ENCODE data around the gene NMNAT2. TPM values are rescaled to one million over a fixed set of nuclear protein-coding genes. Genes with fewer than 3 reads are reported as not detected.

The NMNAT2 gene
- total RNA-seq, 2 donors from 2014 or later, result not detected

DNA sequence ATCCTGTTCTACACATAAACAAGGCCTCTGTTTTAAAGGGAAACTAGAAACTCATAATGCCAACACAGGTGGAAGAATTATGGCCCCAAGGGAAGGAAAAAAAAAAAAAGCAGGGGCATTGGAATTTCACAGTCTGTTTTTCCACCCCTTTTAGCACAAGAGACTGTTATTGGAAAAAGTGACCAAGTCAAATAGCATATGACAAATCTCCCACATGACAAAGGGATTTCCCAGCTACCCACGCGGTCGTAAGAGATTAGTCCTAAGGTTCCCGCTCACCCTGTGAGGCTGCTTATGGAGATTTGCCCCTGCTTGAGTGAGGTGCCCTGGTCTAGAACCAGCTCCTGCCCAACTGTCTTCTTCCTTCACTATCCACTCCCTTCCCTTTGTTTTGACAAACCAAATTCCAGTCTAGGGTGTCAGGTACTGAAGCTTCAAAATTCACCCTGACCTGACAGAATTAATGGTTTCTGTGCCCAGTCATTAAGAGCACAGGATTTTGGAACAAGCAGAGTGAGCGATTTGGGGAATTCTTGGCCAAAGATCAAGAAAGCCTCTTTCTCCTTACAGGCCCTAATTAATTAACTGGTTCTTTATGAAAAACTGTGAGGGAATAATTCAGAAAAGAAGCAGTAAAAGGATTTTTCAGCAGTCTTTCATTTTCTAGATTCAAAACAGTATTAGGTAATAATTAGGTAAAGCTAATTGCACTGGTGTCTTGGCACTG is 107.3 kb downstream of the NMNAT2 start:
- Mint-ChIP-seq H3K36me3 (ENCODE audit: insufficient read depth in 2 of 2) (no peaks in the 10 kb centered on the region), H3K9me3 (no peaks in the 10 kb centered on the region), H3K27ac (peak overlapping the region; percentile 30), H3K4me3 (peak overlapping the region in 1 of 2 donors; percentile 12), H3K4me1 (ENCODE audit: low read depth) (peaks cover 17% of the 10 kb centered on the region), H3K27me3 (ENCODE audit: low read depth) (peaks cover 10% of the 10 kb centered on the region)
- ATAC-seq (replicated peaks in 1 of 2) (peak; percentile 50 to 72), DNase-seq (peak; percentile 13 to 14)

DNA sequence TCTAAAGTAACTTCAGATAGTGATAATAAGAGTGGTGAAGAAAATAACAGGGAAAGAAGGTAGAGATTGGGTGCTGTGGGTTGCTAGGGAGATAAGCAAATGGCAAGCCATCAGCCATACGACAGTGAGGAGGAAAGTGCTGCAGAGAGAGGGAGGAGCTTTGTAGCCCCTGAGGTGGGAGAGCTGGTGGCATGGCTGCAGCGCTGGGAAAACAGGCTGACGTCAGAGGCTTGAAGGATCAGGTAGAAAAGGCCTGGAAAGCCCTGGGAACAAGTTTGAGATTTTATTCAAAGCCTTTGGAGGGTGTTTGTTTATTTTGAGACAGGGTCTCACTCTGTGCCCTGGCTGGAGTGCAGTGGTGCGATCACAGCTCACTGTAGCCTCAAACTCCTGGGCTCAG is 109.5 kb downstream of the NMNAT2 start:
- Mint-ChIP-seq H3K36me3 (ENCODE audit: insufficient read depth in 2 of 2) (no peaks in the 10 kb centered on the region), H3K4me1 (ENCODE audit: low read depth) (peaks cover 17% of the 10 kb centered on the region), H3K4me3 (no peak overlapping the region), H3K27ac (no peak overlapping the region), H3K9me3 (no peaks in the 10 kb centered on the region), H3K27me3 (ENCODE audit: low read depth) (peaks cover 16% of the 10 kb centered on the region)
- ATAC-seq (replicated peaks in 1 of 2) (no peak), DNase-seq (no peak)

DNA sequence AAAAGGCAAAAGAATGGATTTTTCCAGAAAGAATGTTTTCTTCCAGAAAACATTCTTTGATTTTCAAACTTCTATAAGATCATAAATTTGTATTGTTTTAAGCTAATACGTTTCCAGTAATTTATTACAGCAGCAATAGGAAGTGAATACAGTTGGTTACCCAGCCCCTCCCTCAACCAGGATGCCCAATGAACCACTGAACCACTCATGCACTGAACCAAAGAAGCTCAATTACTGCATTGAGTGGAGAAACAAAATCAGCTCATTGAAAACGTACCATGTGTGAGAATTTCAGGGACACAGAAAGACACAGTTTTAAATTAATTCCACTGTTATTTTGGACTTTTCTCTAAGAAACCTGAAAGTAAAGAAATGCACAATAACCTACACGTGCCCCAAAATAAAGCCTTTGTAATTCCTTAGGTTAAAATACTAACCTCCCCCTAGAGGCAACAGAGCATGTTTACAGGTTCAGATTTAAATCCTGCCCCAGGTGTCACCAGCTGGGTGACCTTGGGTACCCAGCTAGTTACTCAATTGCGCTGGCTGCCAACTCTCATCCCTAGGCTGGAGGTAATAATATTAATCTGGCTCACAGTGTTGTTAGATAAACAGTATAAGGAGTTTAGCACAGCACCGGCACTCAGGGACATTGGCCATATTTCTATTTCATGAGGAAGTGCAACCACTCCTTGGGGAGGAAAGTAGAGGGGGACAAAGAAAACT is 111.7 kb downstream of the NMNAT2 start:
- DNase-seq (no peak), ATAC-seq (replicated peaks in 1 of 2) (no peak)
- Mint-ChIP-seq H3K27me3 (ENCODE audit: low read depth) (peaks cover 24% of the 10 kb centered on the region), H3K27ac (no peak overlapping the region), H3K9me3 (no peaks in the 10 kb centered on the region), H3K4me3 (no peak overlapping the region), H3K4me1 (ENCODE audit: low read depth) (peaks cover 12% of the 10 kb centered on the region), H3K36me3 (ENCODE audit: insufficient read depth in 2 of 2) (no peaks in the 10 kb centered on the region)

DNA sequence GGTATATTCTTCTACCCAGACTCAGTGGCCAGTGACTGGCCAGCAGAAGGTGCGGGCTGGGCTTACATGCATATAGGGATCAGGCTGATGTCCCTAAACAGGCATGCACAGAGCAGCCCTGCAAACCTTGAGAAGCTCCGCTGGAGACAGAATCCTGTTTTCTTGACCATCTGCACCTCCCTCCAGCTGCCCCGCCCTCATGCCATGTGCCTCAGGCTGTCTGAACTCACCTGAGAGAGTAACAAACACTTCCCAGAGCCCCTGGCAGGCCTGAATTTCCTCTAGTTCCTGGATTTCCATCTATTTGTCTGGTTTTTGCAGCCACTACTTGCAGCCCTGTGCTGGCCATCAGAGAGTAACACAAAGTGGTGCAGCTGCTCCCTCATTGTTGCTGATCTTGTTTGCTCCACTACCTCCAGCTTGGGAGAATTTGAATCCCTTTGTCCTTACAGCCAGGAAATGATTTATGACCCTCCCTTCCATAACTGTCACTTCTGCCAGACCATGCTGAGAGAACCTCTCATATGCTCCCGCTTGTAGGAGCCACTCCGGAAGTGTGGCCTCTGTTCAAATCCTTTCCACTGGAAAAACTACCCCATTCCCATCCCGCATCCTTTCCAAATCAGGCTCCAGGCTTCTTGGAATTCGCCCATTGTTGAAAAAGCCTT is 113.6 kb downstream of the NMNAT2 start:
- H3K27ac Mint-ChIP-seq, result no peak overlapping the region
- no peak overlapping the region for H3K4me3 Mint-ChIP-seq
- no peaks in the 10 kb centered on the region for H3K4me1 Mint-ChIP-seq (ENCODE audit: low read depth)
- H3K36me3 Mint-ChIP-seq (ENCODE audit: insufficient read depth in 2 of 2), result no peaks in the 10 kb centered on the region
- peaks cover 0 to 2% of the 10 kb centered on the region in 2 donors for H3K9me3 Mint-ChIP-seq
- DNase-seq, result no peak
- ATAC-seq (replicated peaks in 1 of 2), result no peak
- peaks cover 24% of the 10 kb centered on the region for H3K27me3 Mint-ChIP-seq (ENCODE audit: low read depth)

DNA sequence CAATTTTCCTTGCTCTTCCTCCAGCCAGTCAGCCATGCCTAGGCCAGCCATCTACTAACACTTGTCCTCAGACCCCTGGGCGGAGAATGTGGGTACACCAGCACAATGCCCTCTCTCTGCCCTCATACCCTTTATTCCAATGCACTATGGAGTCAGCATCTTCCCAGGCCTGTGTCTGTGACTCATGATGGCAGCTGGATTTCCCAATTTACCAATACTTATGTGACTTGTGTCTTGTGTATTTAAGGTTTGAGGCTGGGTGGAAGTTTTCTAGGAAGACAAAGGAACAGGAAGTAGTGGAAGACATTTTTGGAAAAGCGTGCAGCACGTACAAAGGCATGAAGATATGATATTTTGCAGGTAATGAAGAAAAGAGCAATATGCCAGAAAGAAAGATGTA is 114.3 kb downstream of the NMNAT2 start:
- H3K4me3 Mint-ChIP-seq, result no peak overlapping the region
- no peaks in the 10 kb centered on the region for H3K36me3 Mint-ChIP-seq (ENCODE audit: insufficient read depth in 2 of 2)
- H3K27ac Mint-ChIP-seq, result no peak overlapping the region
- no peaks in the 10 kb centered on the region for H3K4me1 Mint-ChIP-seq (ENCODE audit: low read depth)
- ATAC-seq (replicated peaks in 1 of 2) (no peak), DNase-seq (no peak)
- H3K9me3 Mint-ChIP-seq, result peaks cover 0 to 2% of the 10 kb centered on the region in 2 donors
- H3K27me3 Mint-ChIP-seq (ENCODE audit: low read depth), result peaks cover 24% of the 10 kb centered on the region

DNA sequence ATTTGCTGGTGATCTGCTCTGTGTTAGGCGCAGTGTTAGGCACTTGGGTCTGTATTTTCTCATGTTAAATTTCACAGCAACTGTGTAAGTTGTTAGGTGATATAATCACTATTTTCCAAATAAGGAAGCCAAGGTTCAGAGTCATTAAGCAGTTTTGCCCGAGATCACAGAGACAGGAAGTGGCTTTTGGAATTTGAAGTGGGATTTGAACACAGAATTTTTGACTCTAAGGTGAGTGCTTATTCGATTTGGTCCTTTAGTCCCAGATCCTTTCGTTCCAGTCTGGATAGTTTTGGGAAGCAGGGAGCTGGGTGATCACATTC is 114.9 kb downstream of the NMNAT2 start:
- H3K36me3 Mint-ChIP-seq (ENCODE audit: insufficient read depth in 2 of 2), result no peaks in the 10 kb centered on the region
- no peak overlapping the region for H3K4me3 Mint-ChIP-seq
- peaks cover 0 to 2% of the 10 kb centered on the region in 2 donors for H3K9me3 Mint-ChIP-seq
- no peaks in the 10 kb centered on the region for H3K4me1 Mint-ChIP-seq (ENCODE audit: low read depth)
- peaks cover 20% of the 10 kb centered on the region for H3K27me3 Mint-ChIP-seq (ENCODE audit: low read depth)
- ATAC-seq (replicated peaks in 1 of 2), result no peak
- H3K27ac Mint-ChIP-seq, result no peak overlapping the region
- DNase-seq, result no peak

DNA sequence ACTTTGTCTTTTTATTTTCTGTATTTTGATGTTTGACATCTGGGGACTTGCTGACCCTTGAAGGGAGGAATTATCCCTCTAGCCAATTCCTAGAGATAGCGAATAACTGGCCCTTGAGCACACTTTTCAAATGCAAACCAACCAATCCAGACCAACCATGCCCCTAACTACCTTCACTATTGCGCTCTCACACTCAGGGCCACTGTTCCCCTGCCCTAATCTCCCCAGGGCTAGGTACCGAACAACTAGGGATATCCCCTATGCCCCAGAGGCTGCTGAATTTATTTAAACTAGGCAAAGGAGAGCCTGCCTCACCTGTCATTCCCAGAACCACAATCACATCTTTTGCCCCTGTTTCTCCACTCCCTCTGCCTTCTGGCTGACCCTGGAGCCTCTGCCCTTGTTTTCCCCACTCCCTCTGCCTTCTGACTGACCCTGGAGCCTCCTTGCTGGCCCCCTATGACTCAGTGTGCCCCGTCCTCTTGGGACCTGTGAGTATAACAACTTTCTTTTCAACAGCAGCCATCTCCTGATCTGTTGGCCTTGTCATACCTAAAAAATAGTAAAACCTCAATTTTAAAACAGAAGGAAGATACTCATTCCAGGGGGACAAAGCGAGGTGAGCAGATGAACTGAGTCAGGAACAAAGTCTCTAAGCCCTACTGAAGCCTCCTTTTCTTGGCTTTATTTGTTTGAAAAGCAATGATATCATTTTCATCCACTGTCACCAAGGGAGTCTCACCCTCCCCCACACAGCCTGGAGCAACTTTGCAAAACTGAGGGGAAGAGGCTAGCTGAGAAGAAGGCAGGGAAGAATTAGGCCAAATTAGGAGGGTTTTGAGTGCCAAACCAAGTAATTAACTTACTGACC is 115.5 kb downstream of the NMNAT2 start:
- H3K4me3 Mint-ChIP-seq, result no peak overlapping the region
- DNase-seq (no peak), ATAC-seq (replicated peaks in 1 of 2) (no peak)
- H3K9me3 Mint-ChIP-seq, result peaks cover 0 to 2% of the 10 kb centered on the region in 2 donors
- H3K36me3 Mint-ChIP-seq (ENCODE audit: insufficient read depth in 2 of 2), result no peaks in the 10 kb centered on the region
- H3K4me1 Mint-ChIP-seq (ENCODE audit: low read depth), result no peaks in the 10 kb centered on the region
- H3K27ac Mint-ChIP-seq, result no peak overlapping the region
- H3K27me3 Mint-ChIP-seq (ENCODE audit: low read depth), result peaks cover 14% of the 10 kb centered on the region

DNA sequence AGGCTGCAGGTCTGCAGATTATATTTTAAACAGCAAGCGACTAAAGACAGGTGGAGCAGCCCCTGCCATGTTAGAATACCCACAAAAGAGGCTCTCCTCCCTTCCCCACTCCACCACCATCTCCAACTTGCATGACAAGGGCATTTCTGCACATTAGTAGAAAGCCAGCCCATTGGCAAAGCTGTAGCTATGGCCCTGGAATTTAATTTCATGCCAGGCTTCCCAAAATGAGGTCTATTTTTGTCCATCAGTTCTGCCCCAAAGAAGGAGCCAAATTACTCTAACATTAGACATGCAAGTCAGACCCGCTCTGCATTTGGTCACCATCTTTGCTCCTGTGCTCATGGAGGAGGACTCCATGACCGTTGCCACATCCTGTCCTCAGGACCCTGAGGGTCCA is 116.9 kb downstream of the NMNAT2 start:
- no peak for ATAC-seq (replicated peaks in 1 of 2)
- Mint-ChIP-seq H3K9me3 (peaks cover 0 to 2% of the 10 kb centered on the region in 2 donors), H3K4me1 (ENCODE audit: low read depth) (no peaks in the 10 kb centered on the region), H3K27ac (no peak overlapping the region), H3K4me3 (no peak overlapping the region), H3K27me3 (ENCODE audit: low read depth) (peaks cover 14% of the 10 kb centered on the region), H3K36me3 (ENCODE audit: insufficient read depth in 2 of 2) (no peaks in the 10 kb centered on the region)
- no peak for DNase-seq

DNA sequence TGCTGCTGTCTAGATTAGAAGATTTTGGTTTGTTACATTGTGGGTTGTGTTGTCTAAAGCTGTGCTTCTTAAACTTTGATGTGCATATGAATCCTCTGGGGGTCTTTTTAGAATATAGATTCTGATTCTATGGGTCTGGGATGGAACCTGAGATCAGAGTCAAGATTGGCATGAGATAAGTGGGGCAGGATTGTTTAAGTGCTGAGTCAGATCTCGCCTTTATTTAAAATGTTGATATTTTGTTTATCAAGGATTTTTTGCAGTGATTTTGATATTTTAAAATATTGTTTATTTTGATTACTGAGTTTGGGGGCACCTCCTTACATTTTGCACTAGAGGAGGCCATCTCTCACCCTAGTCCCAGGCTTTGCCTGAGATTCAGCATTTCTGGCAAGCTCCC is 117.4 kb downstream of the NMNAT2 start:
- peaks cover 14% of the 10 kb centered on the region for H3K27me3 Mint-ChIP-seq (ENCODE audit: low read depth)
- H3K36me3 Mint-ChIP-seq (ENCODE audit: insufficient read depth in 2 of 2), result no peaks in the 10 kb centered on the region
- DNase-seq, result no peak
- no peak overlapping the region for H3K4me3 Mint-ChIP-seq
- H3K27ac Mint-ChIP-seq, result no peak overlapping the region
- no peaks in the 10 kb centered on the region for H3K4me1 Mint-ChIP-seq (ENCODE audit: low read depth)
- H3K9me3 Mint-ChIP-seq, result peaks cover 0 to 2% of the 10 kb centered on the region in 2 donors
- ATAC-seq (replicated peaks in 1 of 2), result no peak

DNA sequence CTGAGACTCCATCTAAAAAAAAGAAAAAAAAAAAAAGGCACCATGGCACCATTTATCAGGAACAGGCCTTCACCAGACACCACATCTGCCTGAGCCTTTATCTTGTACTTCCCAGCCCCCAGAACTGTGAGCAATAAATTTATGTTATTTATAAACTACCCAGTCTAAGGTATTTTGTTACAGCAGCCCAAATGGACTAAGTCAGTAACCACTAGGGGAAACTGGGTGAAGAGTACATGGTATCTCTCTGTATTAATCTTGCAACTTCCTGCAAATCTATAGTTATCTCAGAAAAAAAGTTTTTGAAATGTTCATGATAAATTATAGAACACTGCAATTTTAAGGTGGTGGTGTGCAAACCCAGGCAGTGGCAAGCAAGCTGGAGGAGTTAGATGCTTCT is 117.8 kb downstream of the NMNAT2 start:
- Mint-ChIP-seq H3K27me3 (ENCODE audit: low read depth) (peaks cover 14% of the 10 kb centered on the region), H3K9me3 (peaks cover 0 to 2% of the 10 kb centered on the region in 2 donors), H3K4me1 (ENCODE audit: low read depth) (no peaks in the 10 kb centered on the region), H3K4me3 (no peak overlapping the region), H3K27ac (no peak overlapping the region), H3K36me3 (ENCODE audit: insufficient read depth in 2 of 2) (no peaks in the 10 kb centered on the region)
- no peak for ATAC-seq (replicated peaks in 1 of 2)
- no peak for DNase-seq

DNA sequence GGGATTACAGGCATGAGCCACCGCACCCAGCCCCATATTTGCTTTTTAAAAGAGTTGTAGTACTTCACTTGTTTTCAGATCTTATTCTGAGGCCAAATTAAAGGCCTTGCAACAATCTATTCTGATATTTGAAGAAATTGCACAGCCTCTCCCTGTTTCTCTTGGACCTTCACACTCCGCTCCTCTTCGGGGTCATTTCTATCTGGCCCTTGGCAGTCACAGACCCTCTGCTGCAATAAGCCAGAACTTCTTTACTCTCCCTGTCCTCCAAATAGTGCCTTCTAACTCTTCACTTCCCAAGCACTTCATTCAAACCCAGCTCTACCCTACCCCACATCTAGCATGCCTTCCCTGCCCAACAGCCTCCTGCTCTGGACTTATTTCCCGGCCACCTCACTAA is 121.4 kb downstream of the NMNAT2 start:
- Mint-ChIP-seq H3K27me3 (ENCODE audit: low read depth) (peaks cover 4% of the 10 kb centered on the region), H3K9me3 (peaks cover 0 to 2% of the 10 kb centered on the region in 2 donors), H3K4me1 (ENCODE audit: low read depth) (no peaks in the 10 kb centered on the region), H3K27ac (no peak overlapping the region), H3K4me3 (no peak overlapping the region), H3K36me3 (ENCODE audit: insufficient read depth in 2 of 2) (no peaks in the 10 kb centered on the region)
- DNase-seq (no peak), ATAC-seq (replicated peaks in 1 of 2) (no peak)

DNA sequence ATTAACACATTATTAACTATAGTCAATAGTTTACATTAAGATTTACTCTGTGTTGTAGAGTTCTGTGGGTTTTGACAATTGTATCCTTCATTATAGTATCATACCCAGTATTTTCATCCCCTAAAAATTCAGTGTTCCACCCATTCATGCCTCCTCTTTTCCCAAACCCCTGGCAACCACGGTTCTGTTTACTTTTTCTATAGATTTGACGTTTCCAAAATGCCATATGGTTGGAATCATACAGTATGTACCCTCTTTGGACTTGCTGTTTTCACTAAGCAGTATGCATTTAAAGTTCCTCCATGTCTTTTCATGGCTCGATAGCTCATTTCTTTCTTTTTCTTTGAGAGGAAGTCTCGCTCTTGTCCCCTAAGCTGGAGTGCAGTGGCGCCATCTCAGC is 122.7 kb downstream of the NMNAT2 start:
- H3K4me1 Mint-ChIP-seq (ENCODE audit: low read depth), result no peaks in the 10 kb centered on the region
- no peak for ATAC-seq (replicated peaks in 1 of 2)
- H3K36me3 Mint-ChIP-seq (ENCODE audit: insufficient read depth in 2 of 2), result no peaks in the 10 kb centered on the region
- peaks cover 0 to 2% of the 10 kb centered on the region in 2 donors for H3K9me3 Mint-ChIP-seq
- no peak overlapping the region for H3K27ac Mint-ChIP-seq
- H3K27me3 Mint-ChIP-seq (ENCODE audit: low read depth), result no peaks in the 10 kb centered on the region
- no peak overlapping the region for H3K4me3 Mint-ChIP-seq
- DNase-seq, result no peak

DNA sequence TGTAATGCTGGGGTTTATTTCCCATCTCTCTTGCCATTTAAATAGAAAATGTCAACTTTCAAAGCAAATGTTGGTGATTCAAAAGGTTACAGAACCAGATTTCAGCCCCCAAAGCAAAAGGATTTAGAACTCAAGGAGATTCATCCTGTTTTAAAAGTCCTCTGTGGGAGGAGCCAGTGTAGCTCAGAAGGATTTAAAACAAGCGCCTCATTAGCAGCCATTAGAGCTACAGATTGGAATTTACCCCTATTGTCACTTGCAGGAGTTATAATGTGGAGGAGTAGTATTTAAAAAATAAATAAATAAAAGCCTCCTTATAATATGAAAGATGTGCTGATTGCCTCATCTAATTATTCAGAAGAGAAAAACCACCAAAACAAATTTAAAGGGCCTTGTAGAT is 124.3 kb downstream of the NMNAT2 start:
- DNase-seq (no peak), ATAC-seq (replicated peaks in 1 of 2) (no peak)
- H3K4me3 Mint-ChIP-seq, result no peak overlapping the region
- no peaks in the 10 kb centered on the region for H3K4me1 Mint-ChIP-seq (ENCODE audit: low read depth)
- H3K36me3 Mint-ChIP-seq (ENCODE audit: insufficient read depth in 2 of 2), result no peaks in the 10 kb centered on the region
- H3K27ac Mint-ChIP-seq, result no peak overlapping the region
- H3K9me3 Mint-ChIP-seq, result no peaks in the 10 kb centered on the region
- no peaks in the 10 kb centered on the region for H3K27me3 Mint-ChIP-seq (ENCODE audit: low read depth)
